Keratinocyte (primary cell): ENCODE results near the gene KRTAP1-5.

Source experiments
- CTCF ChIP-seq, 3 experiments: IDR thresholded peaks in 1 of 3; conservative IDR thresholded peaks in 1 of 3; optimal IDR thresholded peaks in 1 of 3; 2 replicates in 2 of 3; 3 replicates in 1 of 3; pipeline versions ENCODE3 to v1.5.1; 2011; ENCODE audit warnings: low read length in 3 of 3, mild to moderate bottlenecking in 3 of 3, moderate library complexity in 2 of 3, control low read depth in 1 of 3, inconsistent platforms in 1 of 3; ENCODE audit not compliant: insufficient read depth in 2 of 3; ENCODE audit errors: extremely low read depth in 1 of 3
- EZH2 ChIP-seq: IDR thresholded peaks from one replicate; pipeline ENCODE4 v1.6.1; 2012; ENCODE audit warnings: inconsistent platforms, mild to moderate bottlenecking, low read length, moderate library complexity

GRCh38 chr17:41016578-41017215, 10.3 kb downstream of the KRTAP1-5 start:
- TF ChIP-seq CTCF (optimal IDR thresholded peaks at IDR 0.05 in 1 of 3, IDR thresholded peaks at IDR 0.05 in 1 of 3, conservative IDR thresholded peaks at IDR 0.05 in 1 of 3; ENCODE audit: extremely low read depth in 1 of 3, insufficient read depth in 2 of 3, low read length in 3 of 3) (no peak), EZH2 (no peak)
